RWPE2 (cell line): ENCODE data around the gene ARHGAP10.

Source experiments
- ATAC-seq: fragments of 200-7000 bp; cut with Tn5 transposase; 3 replicates; pipeline ENCODE4 v1.9.1; 2021; ENCODE audit warnings: low read depth
- DNase-seq: peaks from one replicate; pipeline ENCODE4 v3.0.0-alpha.2; 2020; ENCODE audit warnings: low spot score
- H3K27ac ChIP-seq: fragments of 450-650 bp; 2 replicates; pipeline ENCODE4 v1.5.1; 2017; ENCODE audit warnings: mild to moderate bottlenecking; ENCODE audit not compliant: poor library complexity, severe bottlenecking
- H3K27me3 ChIP-seq: fragments of 250-450 bp; sonication (Bioruptor Pico); 2 replicates; pipeline ENCODE4 v1.5.1; 2021; ENCODE audit warnings: mild to moderate bottlenecking, moderate library complexity; ENCODE audit not compliant: insufficient read depth, poor library complexity, severe bottlenecking
- H3K36me3 ChIP-seq: fragments of 250-450 bp; sonication (Bioruptor Pico); 2 replicates; pipeline ENCODE4 v1.5.1; 2020; ENCODE audit warnings: low read depth, mild to moderate bottlenecking, moderate library complexity
- H3K4me1 ChIP-seq: fragments of 250-450 bp; sonication (Bioruptor Pico); 2 replicates; pipeline ENCODE4 v1.5.1; 2021; ENCODE audit warnings: mild to moderate bottlenecking, moderate library complexity; ENCODE audit not compliant: insufficient read depth, poor library complexity, severe bottlenecking
- H3K4me3 ChIP-seq: fragments of 250-450 bp; sonication (Bioruptor Pico); 2 replicates; pipeline ENCODE4 v1.5.1; 2021; ENCODE audit warnings: mild to moderate bottlenecking, moderate library complexity; ENCODE audit not compliant: severe bottlenecking
- H3K9me3 ChIP-seq: fragments of 250-450 bp; sonication (Bioruptor Pico); 2 replicates; pipeline ENCODE4 v1.5.1; 2021; ENCODE audit warnings: mild to moderate bottlenecking, moderate library complexity; ENCODE audit not compliant: severe bottlenecking
- TF ChIP-seq, protein P1 (sequence below): fragments of 450-650 bp; IDR thresholded peaks from one replicate; pipeline ENCODE4 v1.5.1; 2017; ENCODE audit warnings: mild to moderate bottlenecking, moderate library complexity; ENCODE audit not compliant: poor library complexity, severe bottlenecking

Gene ARHGAP10

DNA sequence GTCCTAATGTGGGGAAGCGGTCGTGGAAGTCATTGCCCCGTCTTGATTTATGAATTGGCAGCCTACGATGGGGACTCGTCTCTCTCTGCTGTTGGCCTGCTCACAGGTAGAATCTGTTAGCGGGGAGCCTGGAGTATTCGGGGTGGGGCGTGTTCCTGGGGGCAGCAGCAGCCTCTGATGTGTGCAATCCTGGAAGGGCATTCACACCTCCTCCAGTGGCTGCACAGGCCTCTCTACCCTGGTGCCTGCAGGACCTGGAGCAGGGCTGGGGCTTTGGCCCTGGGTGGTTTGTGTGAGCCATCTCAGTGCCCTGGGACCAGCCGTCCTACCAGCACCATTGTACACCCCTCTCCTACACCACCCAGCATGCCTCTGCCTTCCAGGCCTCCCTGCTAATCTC is 340.9 kb downstream of the ARHGAP10 start:
- DNase-seq (no peak), ATAC-seq (no peak)
- H3K27me3 ChIP-seq, result no peaks in the 10 kb centered on the region
- no peaks in the 10 kb centered on the region for H3K9me3 ChIP-seq
- H3K36me3 ChIP-seq, result no peaks in the 10 kb centered on the region
- H3K4me1 ChIP-seq, result no peaks in the 10 kb centered on the region
- no peak overlapping the region for H3K27ac ChIP-seq
- H3K4me3 ChIP-seq, result no peak overlapping the region
- TF ChIP-seq, protein P1, sequence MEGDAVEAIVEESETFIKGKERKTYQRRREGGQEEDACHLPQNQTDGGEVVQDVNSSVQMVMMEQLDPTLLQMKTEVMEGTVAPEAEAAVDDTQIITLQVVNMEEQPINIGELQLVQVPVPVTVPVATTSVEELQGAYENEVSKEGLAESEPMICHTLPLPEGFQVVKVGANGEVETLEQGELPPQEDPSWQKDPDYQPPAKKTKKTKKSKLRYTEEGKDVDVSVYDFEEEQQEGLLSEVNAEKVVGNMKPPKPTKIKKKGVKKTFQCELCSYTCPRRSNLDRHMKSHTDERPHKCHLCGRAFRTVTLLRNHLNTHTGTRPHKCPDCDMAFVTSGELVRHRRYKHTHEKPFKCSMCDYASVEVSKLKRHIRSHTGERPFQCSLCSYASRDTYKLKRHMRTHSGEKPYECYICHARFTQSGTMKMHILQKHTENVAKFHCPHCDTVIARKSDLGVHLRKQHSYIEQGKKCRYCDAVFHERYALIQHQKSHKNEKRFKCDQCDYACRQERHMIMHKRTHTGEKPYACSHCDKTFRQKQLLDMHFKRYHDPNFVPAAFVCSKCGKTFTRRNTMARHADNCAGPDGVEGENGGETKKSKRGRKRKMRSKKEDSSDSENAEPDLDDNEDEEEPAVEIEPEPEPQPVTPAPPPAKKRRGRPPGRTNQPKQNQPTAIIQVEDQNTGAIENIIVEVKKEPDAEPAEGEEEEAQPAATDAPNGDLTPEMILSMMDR, result no peak

DNA sequence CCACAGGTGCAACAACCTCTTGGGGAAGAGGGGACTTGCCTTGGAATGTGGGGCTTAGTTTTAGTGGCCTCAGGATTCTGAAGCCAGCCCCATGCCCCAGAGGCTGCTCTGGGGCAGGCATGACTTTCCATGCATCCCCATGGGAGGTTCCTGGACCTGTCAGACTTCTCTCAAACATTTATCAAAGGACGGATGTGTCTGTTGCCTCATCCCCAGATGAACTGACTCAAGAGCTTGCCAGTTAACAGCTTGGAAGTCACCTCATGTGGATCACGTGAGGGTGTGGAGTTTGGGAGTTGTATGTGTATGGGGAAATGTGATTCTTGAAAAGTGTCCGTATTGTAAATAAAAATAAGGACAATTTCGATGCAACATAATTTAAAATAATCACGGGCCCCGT is 341.5 kb downstream of the ARHGAP10 start:
- no peaks in the 10 kb centered on the region for H3K36me3 ChIP-seq
- ATAC-seq, result no peak

DNA sequence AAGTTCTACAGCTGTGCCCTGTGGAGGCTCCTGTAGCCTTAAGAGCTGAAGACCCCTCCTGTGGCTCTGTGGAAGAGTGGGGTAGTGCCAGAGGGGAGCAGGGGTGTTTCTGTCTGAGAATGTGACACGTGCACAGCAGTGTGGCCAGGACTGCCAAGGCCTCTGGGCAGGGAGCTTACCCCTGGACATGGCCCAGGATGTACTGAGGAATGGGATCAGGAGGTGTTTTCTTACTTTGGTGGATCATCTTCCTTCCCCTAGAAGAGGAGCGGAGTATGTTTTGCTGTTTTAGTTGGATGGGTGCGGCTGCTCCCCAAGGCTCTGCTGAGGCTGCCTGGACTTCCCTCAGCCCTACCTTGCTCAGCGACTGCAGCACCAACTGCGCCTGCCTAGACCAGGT is 342.6 kb downstream of the ARHGAP10 start:
- H3K9me3 ChIP-seq, result no peaks in the 10 kb centered on the region
- TF ChIP-seq, protein P1, result no peak
- no peak overlapping the region for H3K4me3 ChIP-seq
- H3K36me3 ChIP-seq, result no peaks in the 10 kb centered on the region
- H3K27me3 ChIP-seq, result no peaks in the 10 kb centered on the region
- no peaks in the 10 kb centered on the region for H3K4me1 ChIP-seq
- no peak for DNase-seq
- ATAC-seq, result no peak
- H3K27ac ChIP-seq, result no peak overlapping the region

More for the DNA sequence above, 341.5 kb downstream of the ARHGAP10 start:
- TF ChIP-seq, protein P1, result no peak
- H3K9me3 ChIP-seq, result no peaks in the 10 kb centered on the region
- no peaks in the 10 kb centered on the region for H3K27me3 ChIP-seq
- no peak overlapping the region for H3K27ac ChIP-seq
- H3K4me1 ChIP-seq, result no peaks in the 10 kb centered on the region
- H3K4me3 ChIP-seq, result no peak overlapping the region
- DNase-seq, result no peak

DNA sequence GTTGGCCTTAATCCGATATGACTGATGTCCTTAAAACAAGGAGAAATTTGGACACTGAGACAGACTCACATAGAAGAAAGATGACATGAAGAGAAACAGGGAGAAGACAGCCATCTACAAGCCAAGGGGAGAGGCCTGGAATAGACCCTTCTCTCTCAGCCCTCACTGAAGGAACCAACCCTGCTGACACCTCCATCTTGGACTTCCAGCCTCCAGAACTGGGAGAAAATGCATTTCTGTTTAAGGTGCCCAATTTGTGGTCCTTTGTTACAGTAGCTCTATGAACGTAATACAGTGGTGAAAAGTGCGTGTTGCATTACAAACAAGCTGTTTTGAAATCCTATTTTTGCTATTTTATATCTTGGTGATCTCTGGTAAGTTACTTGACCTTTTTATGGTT is 343.6 kb downstream of the ARHGAP10 start:
- Histone ChIP-seq H3K27ac (no peak overlapping the region), H3K4me1 (no peaks in the 10 kb centered on the region), H3K27me3 (no peaks in the 10 kb centered on the region), H3K9me3 (no peaks in the 10 kb centered on the region), H3K36me3 (no peaks in the 10 kb centered on the region), H3K4me3 (no peak overlapping the region)
- no peak for ATAC-seq
- TF ChIP-seq, protein P1, result no peak
- DNase-seq, result no peak

DNA sequence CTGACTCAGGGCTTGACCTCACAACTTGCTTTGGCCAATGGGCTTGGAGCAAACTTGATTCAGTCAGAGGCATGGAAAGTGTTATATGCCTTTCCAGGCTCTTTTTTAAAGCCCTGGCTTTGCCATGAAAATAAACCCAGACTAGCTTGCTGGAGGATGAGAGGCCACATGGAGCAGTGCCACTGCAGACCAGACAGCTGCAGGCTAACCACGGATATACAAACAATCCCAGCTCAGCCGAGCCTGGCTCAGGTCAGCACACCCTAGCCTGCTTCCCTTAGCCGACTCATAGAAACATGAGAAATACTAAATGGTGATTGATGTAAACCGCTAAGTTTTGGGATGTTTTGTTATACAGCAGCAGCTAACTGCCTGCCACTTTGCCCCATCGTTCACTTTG is 345.1 kb downstream of the ARHGAP10 start:
- TF ChIP-seq, protein P1, result no peak
- H3K36me3 ChIP-seq, result no peaks in the 10 kb centered on the region
- no peaks in the 10 kb centered on the region for H3K9me3 ChIP-seq
- H3K27me3 ChIP-seq, result no peaks in the 10 kb centered on the region
- no peaks in the 10 kb centered on the region for H3K4me1 ChIP-seq
- DNase-seq, result no peak
- H3K27ac ChIP-seq, result no peak overlapping the region
- no peak for ATAC-seq
- H3K4me3 ChIP-seq, result no peak overlapping the region
